ENCODE data around the gene AAR2.
A peak's percentile ranks its signal among the peaks of the same experiment; 100 is the strongest.

Gene AAR2

DNA sequence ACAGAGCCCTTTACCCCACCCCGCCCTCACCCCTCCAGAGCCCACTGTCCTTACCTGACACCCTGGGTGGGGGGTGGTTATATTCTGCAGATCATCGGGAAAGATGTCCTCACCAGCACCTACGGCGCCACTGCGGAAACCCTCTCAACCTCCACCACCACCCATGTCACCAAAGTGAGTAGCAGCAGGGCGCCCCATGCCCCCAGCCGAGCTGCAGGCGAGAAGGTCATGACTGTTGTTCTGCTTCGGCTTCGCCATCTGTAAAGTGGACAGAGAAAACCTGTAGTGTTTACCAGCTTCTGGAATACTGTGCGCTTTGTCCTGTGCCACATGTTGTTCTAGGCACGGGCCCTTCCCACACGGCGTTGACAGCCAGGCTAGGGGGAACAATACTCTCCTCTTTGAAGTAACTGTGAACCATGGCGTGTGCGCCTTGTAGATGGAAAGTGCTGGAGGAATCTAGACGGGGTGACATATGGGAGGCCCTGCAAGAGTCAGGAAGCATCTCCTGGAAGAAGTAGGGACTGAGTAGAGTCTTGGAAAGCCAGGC lies 16.5 kb upstream of the AAR2 start:
- no peak for DNase-seq

- DNase-seq = no peak
Measured at GRCh38 chr20:36225666-36226065, 10.6 kb upstream of the AAR2 start.

DNA sequence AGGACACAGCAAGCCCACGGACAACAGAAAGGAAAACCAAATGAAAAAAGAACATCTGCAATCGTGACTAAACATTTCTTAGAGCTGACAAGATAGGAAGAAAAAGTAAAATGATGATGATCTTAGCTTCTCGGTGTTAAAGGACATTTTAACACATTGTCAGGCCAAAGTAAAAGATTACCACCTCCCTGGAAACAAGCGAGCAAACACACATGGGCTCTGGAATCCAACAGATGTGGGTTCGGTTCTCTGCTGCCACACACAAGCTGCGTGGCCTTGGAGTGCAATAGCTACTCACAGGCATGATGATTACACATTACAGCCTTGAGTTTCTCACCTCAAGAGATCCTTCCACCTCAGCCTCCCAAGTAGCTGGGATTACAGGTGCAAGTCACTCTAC lies 7.5 kb upstream of the AAR2 start:
- no peak for DNase-seq

DNA sequence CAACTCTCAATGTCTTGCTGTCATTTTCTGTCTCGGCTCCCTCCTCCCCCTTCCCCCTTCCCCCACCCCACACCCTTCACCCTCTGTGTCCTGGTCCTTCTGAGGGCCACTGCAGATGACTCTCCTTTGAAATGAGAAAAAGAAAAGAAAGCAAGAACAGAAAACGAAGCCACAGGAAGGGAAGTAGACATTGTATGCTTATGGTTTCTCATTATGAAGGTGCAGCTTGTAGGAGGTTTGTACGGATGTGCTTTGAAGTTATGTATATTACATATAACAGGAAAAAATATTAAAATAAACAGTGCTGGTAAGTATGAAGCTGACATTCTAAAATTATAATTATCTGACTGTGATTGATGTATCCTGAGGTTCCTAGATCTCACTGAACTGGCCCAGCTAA lies 6.3 kb upstream of the AAR2 start:
- DNase-seq = no peak

DNA sequence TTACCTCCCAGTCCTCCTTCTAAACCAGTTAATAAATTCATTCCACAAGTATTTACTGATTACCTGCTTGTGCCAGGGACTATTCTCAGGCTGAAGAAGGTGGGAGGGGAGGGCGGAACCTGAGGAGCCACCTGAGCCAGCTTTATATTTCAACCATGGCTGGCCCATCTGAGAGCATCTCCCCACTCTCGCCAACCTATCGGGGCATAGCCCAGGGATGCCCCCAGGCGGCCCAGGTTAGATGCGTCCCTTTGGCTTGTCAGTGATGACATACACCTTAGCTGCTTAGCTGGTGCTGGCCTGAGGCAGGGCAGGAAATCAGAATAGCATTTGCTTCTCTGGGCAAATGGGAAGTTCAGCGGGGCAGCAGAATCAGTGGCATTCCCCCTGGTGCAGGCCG lies 4.9 kb upstream of the AAR2 start:
- no peak for DNase-seq

GRCh38 chr20:36234771-36235320 lies 1.4 kb upstream of the AAR2 start:
- DNase-seq = no peak

GRCh38 chr20:36236786-36237121 lies 476 bp downstream of the AAR2 start:
- peak in 1 of 2 experiments; percentile 20 for DNase-seq

DNA sequence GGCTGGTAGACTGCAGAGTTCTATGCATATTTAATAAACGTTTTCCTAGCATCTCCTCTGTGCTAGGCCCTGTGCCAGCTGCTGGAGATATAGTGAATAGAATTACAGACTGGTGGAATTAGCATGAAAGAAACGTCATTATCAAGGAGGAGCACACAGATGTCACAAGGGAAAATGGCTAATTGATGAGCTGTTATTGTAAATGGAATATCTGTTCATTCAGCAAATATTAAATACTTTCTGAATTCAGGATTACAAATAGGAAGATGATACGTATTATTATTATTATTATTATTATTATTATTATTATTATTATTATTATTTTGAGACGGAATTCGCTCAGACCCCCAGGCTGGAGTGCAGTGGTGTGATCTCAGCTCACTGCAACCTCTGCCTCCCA lies 1.2 kb downstream of the AAR2 start:
- DNase-seq = no peak

DNA sequence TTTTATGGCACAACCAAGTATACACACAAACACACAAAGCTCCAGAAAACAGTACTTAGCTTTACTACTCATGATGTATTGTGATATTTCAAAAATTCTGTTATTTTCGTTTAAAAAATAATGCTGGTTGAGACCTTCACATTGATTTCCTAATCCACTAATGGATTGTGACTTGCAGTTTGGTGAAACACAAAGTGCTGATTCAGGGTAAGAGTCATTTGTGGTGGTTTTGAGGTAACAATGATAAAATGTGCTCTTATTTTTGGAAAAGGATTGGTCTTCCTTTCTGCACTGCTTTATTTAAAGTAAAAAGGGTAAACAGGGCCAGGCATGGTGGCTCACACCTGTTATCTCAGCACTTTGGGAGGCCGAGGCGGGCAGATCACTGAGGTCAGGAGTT lies 1.9 kb downstream of the AAR2 start:
- no peak for DNase-seq

DNA sequence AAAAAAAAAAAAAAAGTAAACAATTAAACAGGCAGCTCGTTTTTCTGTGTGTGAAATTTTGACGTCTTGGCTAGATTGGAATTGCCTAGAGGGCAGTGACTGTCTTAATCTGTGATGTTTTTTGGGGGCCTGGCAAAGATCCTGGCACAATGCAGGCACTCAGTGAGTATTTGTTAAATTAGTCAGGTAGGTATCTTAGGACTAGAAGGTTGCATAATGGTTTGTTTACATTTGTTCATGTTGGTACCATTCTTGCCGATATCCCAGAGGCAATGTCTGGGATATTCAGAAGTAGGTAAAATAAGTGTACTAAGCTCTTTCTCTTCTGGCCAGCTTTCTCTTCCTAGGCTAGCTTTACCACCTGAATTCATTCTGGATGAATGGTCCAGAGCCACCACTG lies 2.5 kb downstream of the AAR2 start:
- no peak for DNase-seq

- no peak for DNase-seq
Measured at GRCh38 chr20:36240076-36240475, 3.8 kb downstream of the AAR2 start.

GRCh38 chr20:36241678-36242077 lies 5.4 kb downstream of the AAR2 start:
- DNase-seq = no peak

- no peak for DNase-seq
Measured at GRCh38 chr20:36243726-36244125, 7.4 kb downstream of the AAR2 start.

DNA sequence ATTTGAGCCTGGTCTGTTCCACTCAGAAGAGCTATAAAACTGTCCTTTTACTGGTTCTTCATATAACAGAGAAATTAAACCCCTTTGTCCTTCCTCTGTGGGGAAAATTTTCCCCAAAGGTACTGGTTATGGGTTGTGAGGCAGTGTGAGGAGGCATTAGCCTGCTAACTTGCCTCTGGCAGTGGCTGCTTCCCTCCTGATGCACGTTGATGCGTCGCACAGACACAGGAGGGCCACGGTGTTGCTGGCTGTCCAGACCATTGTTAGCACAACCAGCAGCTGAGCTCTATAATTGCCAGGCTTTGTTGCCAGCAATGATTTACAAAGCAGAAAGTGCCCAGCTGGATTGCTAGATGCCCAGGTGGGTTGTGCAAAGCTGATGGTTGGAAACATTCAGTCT lies 10.1 kb downstream of the AAR2 start:
- no peak for DNase-seq

GRCh38 chr20:36248836-36249235 lies 12.6 kb downstream of the AAR2 start:
- no peak for DNase-seq

DNA sequence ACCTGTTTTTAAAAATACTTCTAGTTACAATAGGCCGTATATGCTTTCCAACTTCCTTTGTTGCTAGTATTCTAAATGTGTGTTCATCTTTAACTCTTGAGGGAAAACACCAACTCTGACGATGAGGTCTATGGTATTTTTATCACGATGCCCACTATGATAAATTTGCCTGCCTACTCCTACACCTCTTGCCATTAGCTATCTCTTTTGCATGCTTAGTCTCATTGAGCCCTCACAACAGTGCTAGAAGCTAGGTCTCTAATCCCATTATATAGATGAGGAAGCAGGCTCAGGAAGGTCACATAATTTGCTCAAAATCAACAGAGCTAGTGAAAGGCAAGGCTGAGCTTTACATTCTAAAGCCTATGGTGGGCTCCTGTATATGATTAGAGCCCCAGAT lies 13.2 kb downstream of the AAR2 start:
- DNase-seq = no peak

- DNase-seq = no peak
Measured at GRCh38 chr20:36251426-36251825, 15.1 kb downstream of the AAR2 start.

GRCh38 chr20:36252511-36252910 lies 16.2 kb downstream of the AAR2 start:
- no peak for DNase-seq

- DNase-seq = no peak
Measured at GRCh38 chr20:36253036-36253435, 16.8 kb downstream of the AAR2 start.

DNA sequence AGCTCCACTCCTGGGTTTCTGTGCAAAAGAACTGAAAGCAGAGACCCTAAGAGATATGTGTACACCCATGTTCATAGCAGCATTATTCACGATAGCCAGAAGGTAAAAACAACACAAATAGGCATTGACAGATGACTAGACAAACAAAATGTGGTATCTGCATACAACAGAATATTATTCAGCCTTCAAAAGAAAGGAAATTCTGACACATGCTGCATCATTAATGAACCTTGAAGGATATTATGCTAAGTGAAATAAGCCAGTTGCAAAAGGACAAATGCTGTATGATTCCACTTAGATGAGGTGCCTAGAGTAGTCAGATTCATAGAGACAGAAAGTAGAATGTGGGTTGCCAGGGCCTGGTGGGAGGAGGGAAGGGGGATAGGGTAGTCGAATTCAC lies 17.8 kb downstream of the AAR2 start:
- DNase-seq = no peak

GRCh38 chr20:36255445-36255844 lies 19.2 kb downstream of the AAR2 start:
- DNase-seq = no peak

DNA sequence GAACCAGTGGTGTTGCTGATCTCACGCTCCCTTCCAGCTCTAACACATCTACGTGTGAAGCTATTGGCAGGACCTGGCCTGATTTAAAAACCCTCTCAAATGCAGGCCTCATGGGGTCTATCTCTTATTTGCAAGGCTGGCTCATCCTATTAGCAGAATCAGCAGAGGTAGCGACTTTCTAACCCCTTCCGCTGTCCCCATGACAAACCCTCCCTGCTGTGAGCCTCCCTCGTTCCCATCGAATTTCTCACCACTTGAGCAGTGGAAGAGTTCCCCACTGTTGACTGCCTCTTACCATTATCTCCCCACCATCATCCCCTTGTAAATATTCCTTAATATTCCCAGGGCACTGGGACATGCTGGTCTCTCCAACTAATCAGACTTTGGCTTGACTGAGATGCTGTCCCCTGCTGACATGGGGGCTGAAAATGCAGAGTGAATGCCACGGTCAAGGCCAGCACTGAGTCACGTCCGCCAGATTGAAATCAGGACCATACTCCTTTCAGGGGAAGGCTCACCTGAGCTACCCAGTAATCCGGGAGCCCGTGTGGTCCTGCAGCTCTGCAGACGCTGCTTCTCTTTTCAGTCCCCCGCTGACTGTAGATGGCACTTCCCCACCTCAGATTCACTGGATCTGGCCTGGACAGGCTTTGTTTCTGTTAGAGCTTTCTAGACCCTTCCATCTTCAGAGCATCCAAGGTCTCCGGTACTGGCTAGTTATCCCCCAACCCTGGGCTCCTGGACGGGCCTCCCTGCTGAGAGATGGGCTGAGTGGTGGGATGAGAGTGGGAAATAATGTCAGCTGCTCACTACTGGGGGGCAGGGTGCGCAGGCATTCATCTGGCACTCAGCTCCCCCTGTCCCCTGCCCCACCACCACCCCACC lies 23.1 kb downstream of the AAR2 start:
- no peak for DNase-seq

GRCh38 chr20:36260316-36260715 lies 24.0 kb downstream of the AAR2 start:
- DNase-seq = no peak

GRCh38 chr20:36261389-36262105 lies 25.3 kb downstream of the AAR2 start:
- no peak for DNase-seq

Measured in NCI-H526 (cell line).